Activated CD4-positive, alpha-beta T cell treated with anti-CD3 and anti-CD28 coated beads for 36 hours (primary cell): Measurements from ENCODE around the gene PAIP2. TPM values are rescaled to one million over a fixed set of nuclear protein-coding genes. Genes with fewer than 3 reads are reported as not detected.
A peak's percentile ranks its signal among the peaks of the same experiment; 100 is the strongest.

Experiments used
- ATAC-seq: fragments of 200-7000 bp; cut with Tn5 transposase; one replicate; pipeline ENCODE4 v1.10.0; 2021; ENCODE audit warnings: mild to moderate bottlenecking, moderate library complexity
- CTCF ChIA-PET: fragments of 350-600 bp; sonication (Branson Sonifier 250); formaldehyde crosslinking; loops from one replicate; lab custom pipeline; 2021; ENCODE audit warnings: antibody characterized with exemption; lab: Charles Lee
- POLR2A ChIA-PET: fragments of 350-600 bp; sonication (Branson Sonifier 250); formaldehyde crosslinking; loops from one replicate; lab custom pipeline; 2021; ENCODE audit warnings: antibody characterized with exemption, inconsistent platforms; lab: Charles Lee
- DNase-seq: peaks from one replicate; pipeline ENCODE4 v3.0.0-alpha.2; 2020
- H3K27ac Mint-ChIP-seq: one replicate; pipeline ENCODE4 v1.8.0; 2021; ENCODE audit warnings: mixed read lengths
- H3K27me3 Mint-ChIP-seq: one replicate; pipeline ENCODE4 v1.8.0; 2021; ENCODE audit warnings: mixed read lengths
- H3K36me3 Mint-ChIP-seq: one replicate; pipeline ENCODE4 v1.8.0; 2021; ENCODE audit warnings: low read depth, mixed read lengths
- H3K4me1 Mint-ChIP-seq: one replicate; pipeline ENCODE4 v1.8.0; 2021; ENCODE audit warnings: mixed read lengths
- H3K4me3 Mint-ChIP-seq: one replicate; pipeline ENCODE4 v1.8.0; 2021; ENCODE audit warnings: mild to moderate bottlenecking, moderate library complexity, mixed read lengths
- H3K9me3 Mint-ChIP-seq: one replicate; pipeline ENCODE4 v1.8.0; 2021; ENCODE audit warnings: low read depth, mixed read lengths
- intact Hi-C, 2 experiments: fragments of 100-400 bp; cut with DNase I in 1 of 2; cut with micrococcal nuclease in 1 of 2; formaldehyde crosslinking; loops; one replicate each; pipeline versions ENCODE4 v1.14.2 to v1.15.1; 2022 to 2024; cut with DNase I, micrococcal nuclease
- total RNA-seq, 2 experiments: library from RNA; stranded (reverse); gene quantifications; one replicate each; pipeline ENCODE4 v1.2.3, GENCODE V29; 2021

PAIP2 gene
- total RNA-seq, 2 experiments from 2014 or later, result 101 to 126 TPM

- Mint-ChIP-seq H3K27ac (no peak overlapping the region), H3K4me1 (peaks cover 40% of the 10 kb centered on the region), H3K27me3 (no peaks in the 10 kb centered on the region), H3K4me3 (peak overlapping the region; percentile 78), H3K9me3 (no peaks in the 10 kb centered on the region), H3K36me3 (peaks cover 9% of the 10 kb centered on the region)
- ChIA-PET CTCF (interaction anchor here (0.7 to 4.8 kb wide), 7 partner anchors 11 to 625 kb away, joined by 3 to 26 read pairs (median 4); partner anchors contain the start of genes PAIP2 and SPATA24), POLR2A (interaction anchor here (0.5 to 0.7 kb wide), 2 partner anchors 50 to 219 kb away, joined by 3 to 4 read pairs; no protein-coding TSS in a partner anchor)
- intact Hi-C loops, result loop anchor here (1.0 to 10.0 kb wide), 9 partner anchors 47 to 738 kb away; partner anchors contain the start of genes SIL1 (in 2 of the 2), DNAJC18 (in 1 of the 2) and MATR3 (in 1 of the 2)
- ATAC-seq (no peak), DNase-seq (no peak)
These were observed 50.6 kb downstream of the PAIP2 start for GRCh38 chr5:139392324-139392677.

GRCh38 chr5:139392678-139393496 lies 51.2 kb downstream of the PAIP2 start:
- peak overlapping the region; percentile 85 for H3K27ac Mint-ChIP-seq
- ChIA-PET CTCF (interaction anchor here (0.6 to 4.8 kb wide), 10 partner anchors 10 to 625 kb away, joined by 3 to 26 read pairs (median 3); partner anchors contain the start of genes PAIP2 and SPATA24), POLR2A (interaction anchor here (0.5 to 0.7 kb wide), 3 partner anchors 51 to 218 kb away, joined by 3 to 5 read pairs (median 4); no protein-coding TSS in a partner anchor)
- intact Hi-C loops, result loop anchor here (1.0 to 10.0 kb wide), 12 partner anchors 11 to 738 kb away; partner anchors contain the start of genes SIL1 (in 2 of the 2), SPATA24 (in 2 of the 2), DNAJC18 (in 1 of the 2) and MATR3 (in 1 of the 2)
- no peaks in the 10 kb centered on the region for H3K9me3 Mint-ChIP-seq
- peak; percentile 67 for ATAC-seq
- peak overlapping the region; percentile 78 for H3K4me3 Mint-ChIP-seq
- no peaks in the 10 kb centered on the region for H3K27me3 Mint-ChIP-seq
- H3K36me3 Mint-ChIP-seq, result peaks cover 9% of the 10 kb centered on the region
- peak; percentile 93 for DNase-seq
- H3K4me1 Mint-ChIP-seq, result peaks cover 40% of the 10 kb centered on the region

- H3K9me3 Mint-ChIP-seq, result no peaks in the 10 kb centered on the region
- ChIA-PET CTCF (interaction anchor here (0.6 to 4.8 kb wide), 5 partner anchors 9 to 375 kb away, joined by 3 to 26 read pairs (median 3); partner anchors contain the start of gene SPATA24), POLR2A (no interaction called here)
- no peaks in the 10 kb centered on the region for H3K27me3 Mint-ChIP-seq
- peak overlapping the region; percentile 85 for H3K27ac Mint-ChIP-seq
- ATAC-seq (no peak), DNase-seq (no peak)
- H3K4me1 Mint-ChIP-seq, result peaks cover 40% of the 10 kb centered on the region
- intact Hi-C loops, result loop anchor here (1.0 to 10.0 kb wide), 8 partner anchors 11 to 739 kb away; partner anchors contain the start of genes SIL1 (in 2 of the 2) and SPATA24 (in 2 of the 2)
- peak overlapping the region; percentile 78 for H3K4me3 Mint-ChIP-seq
- peaks cover 9% of the 10 kb centered on the region for H3K36me3 Mint-ChIP-seq
These were observed 52.0 kb downstream of the PAIP2 start for GRCh38 chr5:139393497-139394122.

GRCh38 chr5:139394123-139394653 lies 52.5 kb downstream of the PAIP2 start:
- Mint-ChIP-seq H3K4me3 (peak overlapping the region; percentile 78), H3K4me1 (peaks cover 38% of the 10 kb centered on the region), H3K9me3 (no peaks in the 10 kb centered on the region), H3K27me3 (no peaks in the 10 kb centered on the region), H3K27ac (peak overlapping the region; percentile 19), H3K36me3 (peaks cover 9% of the 10 kb centered on the region)
- intact Hi-C loops, result loop anchor here (5.0 to 10.0 kb wide), 4 partner anchors 122 to 739 kb away; partner anchors contain the start of gene SIL1 (in 1 of the 2)
- DNase-seq (peak; percentile 85), ATAC-seq (peak; percentile 7)
- ChIA-PET POLR2A (no interaction called here), CTCF (interaction anchor here (0.6 kb wide), 1 partner anchor 330 kb away, joined by 4 read pairs; no protein-coding TSS in a partner anchor)

GRCh38 chr5:139394654-139395566 lies 53.3 kb downstream of the PAIP2 start, which contains the start of gene PROB1:
Gene PROB1, minus strand, starts transcription at chr5:139395104. Its CDS starts 23 bp downstream, at chr5:139395081.
- ATAC-seq, result no peak
- no peak for DNase-seq
- Mint-ChIP-seq H3K36me3 (peaks cover 9% of the 10 kb centered on the region), H3K4me3 (peak within 1 kb of the TSS; percentile 78), H3K9me3 (no peaks in the 10 kb centered on the region), H3K27ac (peak within 1 kb of the TSS; percentile 19), H3K4me1 (peaks cover 37% of the 10 kb centered on the region), H3K27me3 (no peaks in the 10 kb centered on the region)
- intact Hi-C loops, result loop anchor here (5.0 to 10.0 kb wide), 4 partner anchors 123 to 740 kb away; partner anchors contain the start of gene SIL1 (in 1 of the 2)
- ChIA-PET POLR2A (interaction anchor here (0.5 kb wide), 2 partner anchors 185 to 825 kb away, joined by 6 to 7 read pairs; no protein-coding TSS in a partner anchor), CTCF (interaction anchor here (0.6 to 2.0 kb wide), 5 partner anchors 12 to 329 kb away, joined by 4 to 5 read pairs (median 4); partner anchors contain the start of gene PAIP2)

GRCh38 chr5:139395844-139396640 lies 54.4 kb downstream of the PAIP2 start:
- intact Hi-C loops, result loop anchor here (10.0 kb wide), 2 partner anchors 201 to 741 kb away; partner anchors contain the start of gene SIL1 (in 1 of the 2)
- DNase-seq, result no peak
- Mint-ChIP-seq H3K27ac (no peak overlapping the region), H3K36me3 (peaks cover 9% of the 10 kb centered on the region), H3K9me3 (no peaks in the 10 kb centered on the region), H3K4me1 (peaks cover 26% of the 10 kb centered on the region), H3K4me3 (no peak overlapping the region), H3K27me3 (no peaks in the 10 kb centered on the region)
- ATAC-seq, result no peak
- CTCF ChIA-PET, result interaction anchor here (0.7 to 2.0 kb wide), 5 partner anchors 10 to 212 kb away, joined by 3 to 5 read pairs (median 4); partner anchors contain the start of gene PAIP2
- POLR2A ChIA-PET, result interaction anchor here (0.6 kb wide), 1 partner anchor 16 kb away, joined by 3 read pairs; no protein-coding TSS in a partner anchor

GRCh38 chr5:139396691-139397090 lies 55.0 kb downstream of the PAIP2 start:
- Mint-ChIP-seq H3K36me3 (peaks cover 11% of the 10 kb centered on the region), H3K9me3 (no peaks in the 10 kb centered on the region), H3K27me3 (no peaks in the 10 kb centered on the region), H3K4me3 (no peak overlapping the region), H3K4me1 (peaks cover 19% of the 10 kb centered on the region), H3K27ac (no peak overlapping the region)
- DNase-seq, result no peak
- CTCF ChIA-PET, result interaction anchor here (0.7 to 2.0 kb wide), 3 partner anchors 15 to 212 kb away, joined by 3 to 4 read pairs (median 3); no protein-coding TSS in a partner anchor
- intact Hi-C loops, result loop anchor here (10.0 kb wide), 2 partner anchors 202 to 742 kb away; partner anchors contain the start of gene SIL1 (in 1 of the 2)
- POLR2A ChIA-PET, result no interaction called here
- ATAC-seq, result no peak

- no peak overlapping the region for H3K27ac Mint-ChIP-seq
These were observed 56.3 kb downstream of the PAIP2 start for GRCh38 chr5:139397921-139398320.

More at GRCh38 chr5:139397921-139398320, 56.3 kb downstream of the PAIP2 start:
- intact Hi-C loops, result loop anchor here (10.0 kb wide), 2 partner anchors 203 to 743 kb away; partner anchors contain the start of gene SIL1 (in 1 of the 2)
- POLR2A ChIA-PET, result no interaction called here
- peaks cover 9% of the 10 kb centered on the region for H3K36me3 Mint-ChIP-seq
- no peak overlapping the region for H3K4me3 Mint-ChIP-seq
- ATAC-seq (no peak), DNase-seq (no peak)
- H3K27me3 Mint-ChIP-seq, result no peaks in the 10 kb centered on the region
- CTCF ChIA-PET, result interaction anchor here (0.7 to 0.8 kb wide), 2 partner anchors 86 to 746 kb away, joined by 3 read pairs; no protein-coding TSS in a partner anchor
- H3K9me3 Mint-ChIP-seq, result no peaks in the 10 kb centered on the region
- H3K4me1 Mint-ChIP-seq, result peaks cover 22% of the 10 kb centered on the region
